GM10248 (cell line): Measurements from ENCODE around the gene PADI1.

Experiments
- CTCF ChIA-PET: fragments of 300-600 bp; sonication (Branson Sonifier 250); formaldehyde crosslinking; extraction: SDS; loops from one replicate; lab custom pipeline; 2021; ENCODE audit warnings: antibody characterized with exemption; lab: Yijun Ruan, JAX
- POLR2A ChIA-PET: fragments of 350-650 bp; sonication (Branson Sonifier 250); formaldehyde crosslinking; extraction: SDS; loops from one replicate; lab custom pipeline; 2020; ENCODE audit warnings: antibody characterized with exemption; lab: Yijun Ruan, JAX
- DNase-seq: peaks from one replicate; pipeline ENCODE4 v3.0.0; 2012; ENCODE audit errors: extremely low spot score
- CTCF ChIP-seq: IDR thresholded peaks from 2 replicates; pipeline ENCODE4 v1.5.1; 2012; ENCODE audit warnings: mild to moderate bottlenecking, low read depth; ENCODE audit errors: extremely low read depth, missing control alignments, control extremely low read depth

PADI1 gene

DNA sequence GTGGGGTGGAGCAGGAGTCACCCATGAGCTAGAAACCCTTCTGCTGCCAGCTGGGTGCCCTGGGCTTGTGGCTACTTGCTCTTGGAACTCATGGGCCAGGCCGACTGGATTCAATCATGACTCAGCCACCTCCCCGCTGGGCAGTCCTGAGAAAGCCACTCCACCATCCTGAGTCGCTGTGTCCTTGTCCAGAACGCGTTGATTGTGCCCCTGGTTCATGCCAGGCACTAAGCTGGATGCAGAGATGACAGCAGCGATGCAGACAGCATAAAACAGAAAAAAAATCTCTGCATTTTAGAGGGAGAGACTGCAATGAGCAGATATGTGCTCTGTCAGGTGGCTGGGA, 10.6 kb downstream of the PADI1 start:
- CTCF ChIA-PET, result no interaction called here
- TF ChIP-seq CTCF, result no peak
- DNase-seq, result no peak
- POLR2A ChIA-PET, result no interaction called here

GRCh38 chr1:17216078-17216477, 11.2 kb downstream of the PADI1 start:
- POLR2A ChIA-PET, result no interaction called here
- no peak for TF ChIP-seq CTCF
- no peak for DNase-seq
- CTCF ChIA-PET, result no interaction called here

- TF ChIP-seq CTCF, result no peak
- POLR2A ChIA-PET, result no interaction called here
- CTCF ChIA-PET, result no interaction called here
- DNase-seq, result no peak
These were observed 12.7 kb downstream of the PADI1 start for GRCh38 chr1:17217607-17218006.

DNA sequence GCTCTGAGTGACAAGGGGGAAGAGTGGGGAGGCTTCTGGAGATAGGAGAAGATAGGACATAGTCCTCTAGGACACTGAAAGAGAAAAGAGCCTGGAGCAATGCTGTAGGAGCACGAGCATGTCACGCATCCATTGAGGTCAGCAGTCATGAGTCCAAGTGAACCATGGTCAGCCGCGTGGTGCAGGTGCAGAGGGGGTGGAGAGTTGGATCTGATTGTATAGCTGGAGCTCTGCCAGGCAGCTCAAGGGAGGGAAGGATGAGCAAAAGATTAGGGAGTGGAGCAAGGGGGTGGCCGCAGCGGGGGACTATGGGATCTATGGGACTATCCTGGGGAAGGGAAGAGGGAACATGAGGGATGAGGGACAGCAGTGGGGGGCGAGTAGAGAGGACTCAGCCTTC, 14.0 kb downstream of the PADI1 start:
- POLR2A ChIA-PET, result no interaction called here
- CTCF ChIA-PET, result no interaction called here
- no peak for DNase-seq
- no peak for TF ChIP-seq CTCF

GRCh38 chr1:17220287-17220686, 15.4 kb downstream of the PADI1 start:
- CTCF ChIA-PET, result interaction anchor here (2.6 kb wide), 1 partner anchor 17 kb away, joined by 9 read pairs; no protein-coding TSS in a partner anchor
- POLR2A ChIA-PET, result no interaction called here
- no peak for DNase-seq
- TF ChIP-seq CTCF, result no peak

GRCh38 chr1:17222557-17222956, 17.6 kb downstream of the PADI1 start:
- POLR2A ChIA-PET, result no interaction called here
- CTCF ChIA-PET, result interaction anchor here (2.6 kb wide), 1 partner anchor 14 kb away, joined by 9 read pairs; no protein-coding TSS in a partner anchor
- DNase-seq, result no peak
- no peak for TF ChIP-seq CTCF

DNA sequence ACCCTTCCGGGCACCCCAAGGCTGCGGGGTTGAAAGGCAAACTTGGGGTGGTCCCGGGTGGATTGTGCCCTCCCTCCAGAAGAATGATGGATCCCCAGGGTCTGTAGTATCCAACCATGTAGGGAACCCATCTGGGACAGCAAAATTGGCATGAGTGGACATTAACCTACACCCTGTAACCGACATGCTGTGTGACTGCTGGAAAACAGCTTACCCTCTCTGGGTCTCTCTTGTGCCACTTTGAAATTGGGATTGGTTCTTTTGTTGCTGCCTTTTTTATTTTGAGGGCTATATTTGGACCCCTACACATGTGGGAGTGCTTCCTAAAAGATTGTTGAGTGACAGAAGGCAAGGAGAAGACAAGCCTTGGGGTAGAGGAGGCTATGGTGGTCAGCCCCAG, 19.5 kb downstream of the PADI1 start:
- ChIA-PET CTCF (interaction anchor here (1.3 kb wide), 1 partner anchor 13 kb away, joined by 5 read pairs; no protein-coding TSS in a partner anchor), POLR2A (no interaction called here)
- no peak for TF ChIP-seq CTCF
- no peak for DNase-seq
